GM19372 (cell line): ENCODE results near the gene HSP90B1.
A peak's percentile ranks its signal among the peaks of the same experiment; 100 is the strongest.

ENCODE experiments used
- ATAC-seq: cut with Tn5 transposase; IDR thresholded peaks from one replicate; pipeline ENCODE4 v1.9.1; 2021; ENCODE audit warnings: mild to moderate bottlenecking, low read depth, moderate library complexity; ENCODE audit not compliant: unreplicated experiment

HSP90B1 gene

GRCh38 chr12:103930034-103930786, at the start of gene HSP90B1:
HSP90B1 (plus strand) TSS chr12:103930410; CDS start chr12:103930516, 106 bp downstream.
- peak; percentile 67 for ATAC-seq

GRCh38 chr12:103881261-103881660, 48.9 kb upstream of the HSP90B1 start:
- ATAC-seq = no peak

GRCh38 chr12:103882861-103883596, 47.2 kb upstream of the HSP90B1 start:
- no peak for ATAC-seq

- ATAC-seq = no peak
Observed at GRCh38 chr12:103883908-103884307, 46.3 kb upstream of the HSP90B1 start.

- no peak for ATAC-seq
Observed at GRCh38 chr12:103884316-103884715, 45.9 kb upstream of the HSP90B1 start.

GRCh38 chr12:103886195-103886797, 43.9 kb upstream of the HSP90B1 start:
- no peak for ATAC-seq

GRCh38 chr12:103887738-103888137, 42.5 kb upstream of the HSP90B1 start:
- no peak for ATAC-seq

GRCh38 chr12:103897316-103897715, 32.9 kb upstream of the HSP90B1 start:
- no peak for ATAC-seq

- ATAC-seq = no peak
Observed at GRCh38 chr12:103901518-103902173, 28.6 kb upstream of the HSP90B1 start.

GRCh38 chr12:103903993-103904392, 26.2 kb upstream of the HSP90B1 start:
- no peak for ATAC-seq

- no peak for ATAC-seq
Observed at GRCh38 chr12:103905730-103906349, 24.4 kb upstream of the HSP90B1 start.

- ATAC-seq = no peak
Observed at GRCh38 chr12:103908246-103908541, 22.0 kb upstream of the HSP90B1 start.

GRCh38 chr12:103908877-103909276, 21.3 kb upstream of the HSP90B1 start:
- no peak for ATAC-seq

GRCh38 chr12:103909811-103910210, 20.4 kb upstream of the HSP90B1 start:
- no peak for ATAC-seq

GRCh38 chr12:103912069-103912468, 18.1 kb upstream of the HSP90B1 start:
- ATAC-seq = no peak

GRCh38 chr12:103913100-103913499, 17.1 kb upstream of the HSP90B1 start:
- no peak for ATAC-seq

- no peak for ATAC-seq
Observed at GRCh38 chr12:103915306-103915705, 14.9 kb upstream of the HSP90B1 start.

GRCh38 chr12:103917873-103918272, 12.3 kb upstream of the HSP90B1 start:
- no peak for ATAC-seq

- no peak for ATAC-seq
Observed at GRCh38 chr12:103924761-103925641, 5.2 kb upstream of the HSP90B1 start.

- ATAC-seq = no peak
Observed at GRCh38 chr12:103928682-103929045, 1.5 kb upstream of the HSP90B1 start.
